ENCODE results near the gene FKBP1C.

- TF ChIP-seq ZNF274 (IDR thresholded peaks at IDR 0.05; ENCODE audit: low read depth, low read length) = no peak
- no peak for TF ChIP-seq YY1 (IDR thresholded peaks at IDR 0.05; ENCODE audit: insufficient read depth, insufficient read length)
- no peak for TF ChIP-seq SUZ12 (IDR thresholded peaks at IDR 0.05; ENCODE audit: extremely low read depth, insufficient read depth, insufficient read length)
Observed at GRCh38 chr6:63188828-63189227, 22.4 kb upstream of the FKBP1C start.

All from NT2/D1 (cell line).